SK-N-SH (cell line): ENCODE data around the gene NKIRAS1. TPM values are rescaled to one million over a fixed set of nuclear protein-coding genes. Genes with fewer than 3 reads are reported as not detected.

Experiments
- CTCF ChIA-PET: fragments of 300-600, 350-600 bp; formaldehyde crosslinking; extraction: SDS; loops from one replicate; lab custom pipeline; 2021; lab: Yijun Ruan, JAX
- POLR2A ChIA-PET: fragments of 350-600 bp; sonication (Branson Sonifier 250); formaldehyde crosslinking; extraction: SDS; loops from one replicate; lab custom pipeline; 2020; ENCODE audit warnings: antibody characterized with exemption, inconsistent platforms; lab: Yijun Ruan, JAX
- DNase-seq: peaks from one replicate; pipeline ENCODE4 v3.0.0; 2012
- H2AFZ ChIP-seq: fragments of 200-600 bp; sonication (generic); 2 replicates; pipeline ENCODE4 v1.8.1; 2016; ENCODE audit warnings: antibody characterized with exemption, mild to moderate bottlenecking, low read depth
- H3F3A ChIP-seq: fragments of 200-600 bp; sonication (generic); replicated peaks from 2 replicates; pipeline ENCODE3; 2016; ENCODE audit warnings: antibody characterized with exemption, mild to moderate bottlenecking; ENCODE audit not compliant: insufficient read depth
- H3K27ac ChIP-seq, 2 experiments: fragments of 200-500 bp in 1 of 2; fragments of 200-600 bp in 1 of 2; sonication (Bioruptor generic) in 1 of 2; sonication (generic), shearing (Covaris generic) in 1 of 2; 2 replicates each; pipeline versions ENCODE4 v1.5.1 to v1.6.1; 2014 to 2016; ENCODE audit warnings: low read depth in 2 of 2, inconsistent platforms in 1 of 2, low read length in 1 of 2, mild to moderate bottlenecking in 1 of 2, mixed read lengths in 1 of 2
- H3K27me3 ChIP-seq: fragments of 200-600 bp; sonication (generic), shearing (Covaris generic); 2 replicates; pipeline ENCODE4 v1.6.1; 2016; ENCODE audit warnings: mixed run types; ENCODE audit not compliant: insufficient read depth
- H3K36me3 ChIP-seq, 2 experiments: fragments of 200-500 bp in 1 of 2; fragments of 200-600 bp in 1 of 2; sonication (Bioruptor generic) in 1 of 2; sonication (generic) in 1 of 2; replicated peaks in 1 of 2; 2 replicates each; pipeline versions ENCODE3 to v1.5.1; 2014 to 2016; ENCODE audit warnings: low read length in 1 of 2, mild to moderate bottlenecking in 1 of 2; ENCODE audit not compliant: insufficient read depth in 2 of 2, control insufficient read depth in 1 of 2
- H3K4me1 ChIP-seq, 2 experiments: fragments of 200-500 bp in 1 of 2; fragments of 200-600 bp in 1 of 2; sonication (Bioruptor generic) in 1 of 2; sonication (generic), shearing (Covaris generic) in 1 of 2; 2 replicates each; pipeline versions ENCODE4 v1.5.1 to v1.6.1; 2014 to 2016; ENCODE audit warnings: low read depth in 1 of 2, low read length in 1 of 2, mixed run types in 1 of 2; ENCODE audit not compliant: insufficient read depth in 2 of 2, control insufficient read depth in 1 of 2
- H3K4me2 ChIP-seq: fragments of 200-600 bp; sonication (generic), shearing (Covaris generic); 2 replicates; pipeline ENCODE4 v1.6.1; 2017; ENCODE audit warnings: mixed run types
- H3K4me3 ChIP-seq, 2 experiments: fragments of 200-500 bp in 1 of 2; fragments of 200-600 bp in 1 of 2; sonication (Bioruptor generic) in 1 of 2; sonication (generic), shearing (Covaris generic) in 1 of 2; 2 replicates each; pipeline versions ENCODE4 v1.5.1 to v1.8.1; 2014 to 2016; ENCODE audit warnings: low read depth in 2 of 2, inconsistent platforms in 1 of 2, low read length in 1 of 2, mild to moderate bottlenecking in 1 of 2, mixed read lengths in 1 of 2, moderate library complexity in 1 of 2
- H3K79me2 ChIP-seq: fragments of 200-600 bp; sonication (generic); 2 replicates; pipeline ENCODE4 v1.8.1; 2017; ENCODE audit warnings: mild to moderate bottlenecking; ENCODE audit not compliant: insufficient read depth
- H3K9ac ChIP-seq: fragments of 200-600 bp; sonication (generic); 2 replicates; pipeline ENCODE4 v1.6.1; 2017; ENCODE audit warnings: mixed run types
- H3K9me2 ChIP-seq: fragments of 200-600 bp; sonication (generic); 2 replicates; pipeline ENCODE4 v1.6.1; 2017; ENCODE audit warnings: mixed run types
- H3K9me3 ChIP-seq: fragments of 200-600 bp; sonication (generic); 2 replicates; pipeline ENCODE4 v1.6.1; 2017; ENCODE audit warnings: mixed run types, mild to moderate bottlenecking, moderate library complexity
- H4K20me1 ChIP-seq: fragments of 200-600 bp; sonication (generic); 2 replicates; pipeline ENCODE4 v1.6.1; 2017; ENCODE audit warnings: mild to moderate bottlenecking, mixed run types; ENCODE audit not compliant: insufficient read depth
- ELF1 ChIP-seq: IDR thresholded peaks from 2 replicates; pipeline ENCODE4 v1.4.0; 2012
- EP300 ChIP-seq, 2 experiments: IDR thresholded peaks; 2 replicates each; pipeline versions ENCODE4 v1.4.0 to v1.6.1; 2012; ENCODE audit warnings: borderline replicate concordance in 1 of 2, low read depth in 1 of 2, low read length in 1 of 2
- EZH2phosphoT487 ChIP-seq: fragments of 200-600 bp; sonication (generic); IDR thresholded peaks from 2 replicates; pipeline ENCODE4 v1.6.1; 2017; ENCODE audit warnings: low read depth, mixed run types, mild to moderate bottlenecking, antibody characterized with exemption, moderate library complexity, borderline replicate concordance
- FOXJ3 ChIP-seq: sonication (generic); formaldehyde crosslinking; IDR thresholded peaks from 2 replicates; pipeline ENCODE4 v1.5.1; 2020; ENCODE audit warnings: mild to moderate bottlenecking, missing genetic modification reagents
- FOXM1 ChIP-seq: IDR thresholded peaks from 2 replicates; pipeline ENCODE4 v1.4.0; 2012; ENCODE audit warnings: low read depth, mild to moderate bottlenecking
- JUND ChIP-seq: IDR thresholded peaks from 2 replicates; pipeline ENCODE4 v1.4.0; 2012
- MEF2A ChIP-seq: IDR thresholded peaks from 2 replicates; pipeline ENCODE4 v1.4.0; 2012; ENCODE audit warnings: low read depth, borderline replicate concordance
- RAD21 ChIP-seq: IDR thresholded peaks from 2 replicates; pipeline ENCODE4 v1.6.1; 2012; ENCODE audit warnings: mild to moderate bottlenecking, low read length
- RCOR1 ChIP-seq: fragments of 150-350 bp; IDR thresholded peaks from 2 replicates; pipeline ENCODE4 v1.6.1; 2017; ENCODE audit warnings: antibody characterized with exemption, low read length
- RFX5 ChIP-seq: IDR thresholded peaks from 2 replicates; pipeline ENCODE4 v1.6.1; 2012; ENCODE audit warnings: mild to moderate bottlenecking, improper control_type of control experiment, low read length
- RXRA ChIP-seq: IDR thresholded peaks from 2 replicates; pipeline ENCODE4 v1.4.0; 2012; ENCODE audit warnings: low read depth, mild to moderate bottlenecking, borderline replicate concordance
- SMC3 ChIP-seq: IDR thresholded peaks from 2 replicates; pipeline ENCODE4 v1.6.1; 2012; ENCODE audit warnings: low read depth, low read length, improper control_type of control experiment
- TAF1 ChIP-seq: IDR thresholded peaks from 2 replicates; pipeline ENCODE4 v1.6.1; 2012; ENCODE audit warnings: low read depth, mild to moderate bottlenecking, low read length, moderate library complexity, borderline replicate concordance
- TCF12 ChIP-seq: IDR thresholded peaks from 2 replicates; pipeline ENCODE4 v1.4.0; 2012
- TEAD4 ChIP-seq: IDR thresholded peaks from 2 replicates; pipeline ENCODE4 v1.4.0; 2012; ENCODE audit warnings: mild to moderate bottlenecking, borderline replicate concordance; ENCODE audit not compliant: insufficient read depth
- YY1 ChIP-seq: IDR thresholded peaks from 2 replicates; pipeline ENCODE4 v1.4.0; 2012; ENCODE audit warnings: low read depth, mild to moderate bottlenecking
- WGBS: methylation state at CpG from one replicate; pipeline ENCODE4 v1.1.6; 2017; ENCODE audit warnings: low lambda C conversion rate; 5-methylcytosine and 5-hydroxymethylcytosine counted together
- polyA plus RNA-seq, 3 experiments: library from polyadenylated mRNA; depleted of rRNA; stranded (reverse); fragments of >200 nt; gene quantifications; 2 replicates each; pipeline ENCODE4 v1.2.3, GENCODE V29; 2012
- TF ChIP-seq, protein P1 (sequence below): IDR thresholded peaks from 2 replicates; pipeline ENCODE4 v1.4.0; 2012; ENCODE audit warnings: low read depth, borderline replicate concordance
- TF ChIP-seq, protein P2 (sequence below): fragments of 200-600 bp; sonication (generic); IDR thresholded peaks from 2 replicates; pipeline ENCODE4 v1.6.1; 2017; ENCODE audit warnings: antibody characterized with exemption, mild to moderate bottlenecking, moderate library complexity
- TF ChIP-seq, protein P3 (sequence below): fragments of 150-350 bp; IDR thresholded peaks from 2 replicates; pipeline ENCODE4 v1.6.1; 2016; ENCODE audit warnings: mild to moderate bottlenecking, low read depth, low read length
- TF ChIP-seq, protein P4 (sequence below): IDR thresholded peaks from 2 replicates; pipeline ENCODE4; 2012

NKIRAS1 gene
- polyA plus RNA-seq, 1 of the 3 experiments (the other 2 are of a cell fraction): 8.1 TPM

DNA sequence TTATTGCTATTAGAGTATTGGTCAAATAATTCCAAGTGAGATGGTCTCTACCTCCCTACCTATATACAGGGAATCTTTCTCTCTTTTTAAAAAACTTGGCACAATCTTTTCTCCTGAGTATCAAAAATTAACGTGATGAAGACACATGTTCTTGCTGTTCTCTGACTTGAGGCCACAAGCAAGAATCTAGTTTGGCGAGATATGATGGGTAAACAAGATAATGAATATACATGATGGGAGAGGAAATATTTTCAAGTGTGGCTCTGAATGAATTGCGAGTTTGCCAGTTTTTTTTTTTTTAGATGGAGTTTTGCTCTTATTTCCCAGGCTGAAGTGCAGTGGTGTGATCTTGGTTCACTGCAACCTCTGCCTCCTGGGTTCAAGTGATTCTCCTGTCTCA lies 39.9 kb upstream of the NKIRAS1 start:
- POLR2A ChIA-PET: no interaction called here
- CTCF ChIA-PET: interaction anchor here (1.5 kb wide), 1 partner anchor 8 kb away, joined by 5 read pairs; no protein-coding TSS in a partner anchor
- Histone ChIP-seq H3K79me2 (peaks cover 90% of the 10 kb centered on the region), H3K36me3 (peaks cover 15 to 51% of the 10 kb centered on the region in 2 experiments), H3K9me2 (no peaks in the 10 kb centered on the region), H4K20me1 (peaks cover 86% of the 10 kb centered on the region), H2AFZ (no peak overlapping the region), H3F3A (peaks cover 25% of the 10 kb centered on the region), H3K9ac (no peak overlapping the region), H3K4me3 (no peak overlapping the region), H3K4me2 (no peak overlapping the region), H3K27ac (no peak overlapping the region), H3K9me3 (no peaks in the 10 kb centered on the region), H3K27me3 (no peaks in the 10 kb centered on the region), H3K4me1 (peaks cover 6 to 9% of the 10 kb centered on the region in 2 experiments; a peak in 2 of 4 replicates)
- TF ChIP-seq, protein P1, sequence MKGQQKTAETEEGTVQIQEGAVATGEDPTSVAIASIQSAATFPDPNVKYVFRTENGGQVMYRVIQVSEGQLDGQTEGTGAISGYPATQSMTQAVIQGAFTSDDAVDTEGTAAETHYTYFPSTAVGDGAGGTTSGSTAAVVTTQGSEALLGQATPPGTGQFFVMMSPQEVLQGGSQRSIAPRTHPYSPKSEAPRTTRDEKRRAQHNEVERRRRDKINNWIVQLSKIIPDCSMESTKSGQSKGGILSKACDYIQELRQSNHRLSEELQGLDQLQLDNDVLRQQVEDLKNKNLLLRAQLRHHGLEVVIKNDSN: no peak
- TF ChIP-seq RAD21: no peak
- TF ChIP-seq, protein P2, sequence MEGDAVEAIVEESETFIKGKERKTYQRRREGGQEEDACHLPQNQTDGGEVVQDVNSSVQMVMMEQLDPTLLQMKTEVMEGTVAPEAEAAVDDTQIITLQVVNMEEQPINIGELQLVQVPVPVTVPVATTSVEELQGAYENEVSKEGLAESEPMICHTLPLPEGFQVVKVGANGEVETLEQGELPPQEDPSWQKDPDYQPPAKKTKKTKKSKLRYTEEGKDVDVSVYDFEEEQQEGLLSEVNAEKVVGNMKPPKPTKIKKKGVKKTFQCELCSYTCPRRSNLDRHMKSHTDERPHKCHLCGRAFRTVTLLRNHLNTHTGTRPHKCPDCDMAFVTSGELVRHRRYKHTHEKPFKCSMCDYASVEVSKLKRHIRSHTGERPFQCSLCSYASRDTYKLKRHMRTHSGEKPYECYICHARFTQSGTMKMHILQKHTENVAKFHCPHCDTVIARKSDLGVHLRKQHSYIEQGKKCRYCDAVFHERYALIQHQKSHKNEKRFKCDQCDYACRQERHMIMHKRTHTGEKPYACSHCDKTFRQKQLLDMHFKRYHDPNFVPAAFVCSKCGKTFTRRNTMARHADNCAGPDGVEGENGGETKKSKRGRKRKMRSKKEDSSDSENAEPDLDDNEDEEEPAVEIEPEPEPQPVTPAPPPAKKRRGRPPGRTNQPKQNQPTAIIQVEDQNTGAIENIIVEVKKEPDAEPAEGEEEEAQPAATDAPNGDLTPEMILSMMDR: no peak
- TF ChIP-seq SMC3: no peak
- TF ChIP-seq RFX5: no peak
- TF ChIP-seq RXRA: no peak
- TF ChIP-seq ELF1: no peak
- TF ChIP-seq, protein P3, sequence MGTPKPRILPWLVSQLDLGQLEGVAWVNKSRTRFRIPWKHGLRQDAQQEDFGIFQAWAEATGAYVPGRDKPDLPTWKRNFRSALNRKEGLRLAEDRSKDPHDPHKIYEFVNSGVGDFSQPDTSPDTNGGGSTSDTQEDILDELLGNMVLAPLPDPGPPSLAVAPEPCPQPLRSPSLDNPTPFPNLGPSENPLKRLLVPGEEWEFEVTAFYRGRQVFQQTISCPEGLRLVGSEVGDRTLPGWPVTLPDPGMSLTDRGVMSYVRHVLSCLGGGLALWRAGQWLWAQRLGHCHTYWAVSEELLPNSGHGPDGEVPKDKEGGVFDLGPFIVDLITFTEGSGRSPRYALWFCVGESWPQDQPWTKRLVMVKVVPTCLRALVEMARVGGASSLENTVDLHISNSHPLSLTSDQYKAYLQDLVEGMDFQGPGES: no peak
- no peak for TF ChIP-seq JUND
- no peak for TF ChIP-seq YY1
- WGBS: 97% methylated on average over 3 of the region's 3 CpGs
- DNase-seq: no peak

DNA sequence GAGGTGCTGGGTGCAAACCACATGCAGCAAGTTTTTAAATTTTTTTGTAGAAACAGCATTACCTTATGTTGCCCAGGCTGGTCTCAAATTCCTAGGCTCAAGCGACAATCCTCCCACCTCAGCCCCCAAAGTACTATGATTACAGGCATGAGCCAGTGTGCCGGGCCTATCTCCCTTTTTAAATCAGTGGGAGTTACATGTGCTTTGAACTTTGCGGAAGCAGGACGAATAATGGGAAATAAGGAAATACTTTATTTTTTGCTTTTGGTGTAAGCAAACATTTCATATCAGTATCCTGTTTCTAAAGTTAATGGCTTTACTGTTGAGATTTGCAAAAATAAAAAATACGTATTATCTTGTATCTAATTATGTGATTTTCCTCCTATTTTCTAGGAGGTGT lies 37.4 kb upstream of the NKIRAS1 start:
- Histone ChIP-seq H3K4me2 (no peak overlapping the region), H3K27me3 (no peaks in the 10 kb centered on the region), H3K79me2 (peaks cover 96% of the 10 kb centered on the region), H3K27ac (no peak overlapping the region), H4K20me1 (peaks cover 94% of the 10 kb centered on the region), H2AFZ (no peak overlapping the region), H3K4me3 (no peak overlapping the region), H3K36me3 (peaks cover 14 to 31% of the 10 kb centered on the region in 2 experiments), H3K9ac (no peak overlapping the region), H3F3A (peaks cover 15% of the 10 kb centered on the region), H3K9me3 (no peaks in the 10 kb centered on the region), H3K9me2 (no peaks in the 10 kb centered on the region), H3K4me1 (peaks cover 8 to 26% of the 10 kb centered on the region in 2 experiments)
- no peak for DNase-seq
- WGBS: 98% methylated on average over 5 of the region's 5 CpGs
- ChIA-PET CTCF (interaction anchor here (0.6 to 1.4 kb wide), 4 partner anchors 18 to 159 kb away, joined by 3 read pairs; no protein-coding TSS in a partner anchor), POLR2A (interaction anchor here (1.6 to 1.7 kb wide), 2 partner anchors 37 to 39 kb away, joined by 3 to 8 read pairs; partner anchors contain the start of genes NKIRAS1 and RPL15)
- TF ChIP-seq FOXJ3 (CRISPR knock-in tag) (no peak), RCOR1 (no peak), TEAD4 (no peak), EP300 (IDR thresholded peaks at IDR 0.05; ENCODE audit: borderline replicate concordance in 1 of 2, low read depth in 1 of 2, low read length in 1 of 2) (no peak), RXRA (no peak), MEF2A (no peak), SMC3 (no peak), JUND (no peak), TCF12 (no peak), FOXM1 (no peak), EZH2phosphoT487 (no peak), TAF1 (no peak)
- TF ChIP-seq, protein P2: no peak
- TF ChIP-seq, protein P4, sequence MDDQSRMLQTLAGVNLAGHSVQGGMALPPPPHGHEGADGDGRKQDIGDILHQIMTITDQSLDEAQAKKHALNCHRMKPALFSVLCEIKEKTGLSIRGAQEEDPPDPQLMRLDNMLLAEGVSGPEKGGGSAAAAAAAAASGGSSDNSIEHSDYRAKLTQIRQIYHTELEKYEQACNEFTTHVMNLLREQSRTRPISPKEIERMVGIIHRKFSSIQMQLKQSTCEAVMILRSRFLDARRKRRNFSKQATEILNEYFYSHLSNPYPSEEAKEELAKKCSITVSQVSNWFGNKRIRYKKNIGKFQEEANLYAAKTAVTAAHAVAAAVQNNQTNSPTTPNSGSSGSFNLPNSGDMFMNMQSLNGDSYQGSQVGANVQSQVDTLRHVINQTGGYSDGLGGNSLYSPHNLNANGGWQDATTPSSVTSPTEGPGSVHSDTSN: no peak
- TF ChIP-seq, protein P3: no peak
